ENCODE results near the gene PNPT1. TPM values are rescaled to one million over a fixed set of nuclear protein-coding genes. Genes with fewer than 3 reads are reported as not detected.
"Not testable (repeated sequence)": the region's sequence is repeated elsewhere in the genome, so short reads cannot be mapped to it uniquely, and the experiment has no call there.

PNPT1 gene
- total and polyA plus RNA-seq, 2 of the 13 experiments (the other 11 are each of a cell fraction or from before 2014, with no cell fraction given): 23.4 to 61.0 TPM

- 44% methylated on average over 3 of the region's 3 CpGs for WGBS (ENCODE audit: low lambda C conversion rate)
- H3K79me2 ChIP-seq (ENCODE audit: insufficient read depth, low read length); POLR2A ChIA-PET; H3K36me3 ChIP-seq (replicated peaks in 1 of 2; ENCODE audit: control insufficient read depth in 1 of 2, insufficient read depth in 2 of 2, low read length in 2 of 2); H3K27me3 ChIP-seq (ENCODE audit: control insufficient read depth in 1 of 2, insufficient read depth in 2 of 2, low read length in 2 of 2); H3K4me2 ChIP-seq (ENCODE audit: low read depth, low read length); H3K9ac ChIP-seq (ENCODE audit: insufficient read depth, low read depth, low read length); BruUV-seq (replicated peaks); H4K20me1 ChIP-seq (ENCODE audit: insufficient read depth, low read length); H2AFZ ChIP-seq (ENCODE audit: low read length); FAIRE-seq; H3K27ac ChIP-seq (ENCODE audit: extremely low read length, insufficient read depth, low read length); H3K4me3 ChIP-seq (replicated peaks in 1 of 3; ENCODE audit: insufficient read depth in 1 of 3, low read depth in 2 of 3, low read length in 3 of 3); H3K9me3 ChIP-seq (ENCODE audit: low read length); CTCF ChIA-PET (ENCODE audit: low intra/inter-chr PET ratio, low total read pairs): not testable (repeated sequence)
- peak; percentile 31; the same call in 1 of the 3 replicates for ATAC-seq
- intact Hi-C loops (cut with micrococcal nuclease; ENCODE audit: unreplicated experiment) (loop anchor here (10.0 kb wide), 1 partner anchor 1800 kb away; no protein-coding TSS in a partner anchor), in situ Hi-C loops (cut with HindIII; ENCODE audit: extremely low pct_ligation_motif_present, low pct_unique_long_range_greater_than_20kb) (loop anchor here (10.0 kb wide), 1 partner anchor 420 kb away; no protein-coding TSS in a partner anchor)
- peak; percentile 10 for DNase-seq (ENCODE audit: low spot score)
- TF ChIP-seq HNF4A (CRISPR knock-in tag; IDR thresholded peaks at IDR 0.05) (peak; percentile 19; the same call in 1 of the 2 replicates), ZNF644 (CRISPR knock-in tag; IDR thresholded peaks at IDR 0.05; ENCODE audit: low read depth) (peak; percentile 74)
- peaks cover 16% of the 10 kb centered on the region for H3K4me1 ChIP-seq (ENCODE audit: insufficient read depth, low read length)
These were observed 21.5 kb upstream of the PNPT1 start for GRCh38 chr2:55715178-55715577.

- no peaks in the 10 kb centered on the region for H3K9me3 ChIP-seq (ENCODE audit: low read length)
- 35% methylated on average over 6 of the region's 6 CpGs for WGBS (ENCODE audit: low lambda C conversion rate)
- H3K27ac ChIP-seq (ENCODE audit: extremely low read length, insufficient read depth, low read length): no peak overlapping the region
- peaks cover 16% of the 10 kb centered on the region for H3K4me1 ChIP-seq (ENCODE audit: insufficient read depth, low read length)
- no peak overlapping the region for H3K9ac ChIP-seq (ENCODE audit: insufficient read depth, low read depth, low read length)
- H3K27me3 ChIP-seq (ENCODE audit: control insufficient read depth in 1 of 2, insufficient read depth in 2 of 2, low read length in 2 of 2): no peaks in the 10 kb centered on the region
- no peaks in the 10 kb centered on the region for H3K36me3 ChIP-seq (replicated peaks in 1 of 2; ENCODE audit: control insufficient read depth in 1 of 2, insufficient read depth in 2 of 2, low read length in 2 of 2)
- no TSS peak for BruUV-seq (replicated peaks)
- in situ Hi-C loops (cut with HindIII; ENCODE audit: extremely low pct_ligation_motif_present, low pct_unique_long_range_greater_than_20kb) (loop anchor here (10.0 kb wide), 1 partner anchor 422 kb away; no protein-coding TSS in a partner anchor), intact Hi-C loops (cut with micrococcal nuclease; ENCODE audit: unreplicated experiment) (loop anchor here (10.0 kb wide), 1 partner anchor 1802 kb away; no protein-coding TSS in a partner anchor)
- no peak overlapping the region for H2AFZ ChIP-seq (ENCODE audit: low read length)
- no peak for FAIRE-seq
- no peak for DNase-seq (ENCODE audit: low spot score)
- no peaks in the 10 kb centered on the region for H4K20me1 ChIP-seq (ENCODE audit: insufficient read depth, low read length)
- CTCF ChIA-PET (ENCODE audit: low intra/inter-chr PET ratio, low total read pairs): no interaction called here
- H3K4me2 ChIP-seq (ENCODE audit: low read depth, low read length): no peak overlapping the region
- POLR2A ChIA-PET: no interaction called here
- TF ChIP-seq FLYWCH1 (CRISPR knock-in tag; IDR thresholded peaks at IDR 0.05): no peak
- 0 out of 2 replicates have a peak, but pooled peaks have one; percentile 32 for TF ChIP-seq ZNF652 (CRISPR knock-in tag; IDR thresholded peaks at IDR 0.05; ENCODE audit: borderline replicate concordance, low read depth)
- H3K4me3 ChIP-seq (replicated peaks in 1 of 3; ENCODE audit: insufficient read depth in 1 of 3, low read depth in 2 of 3, low read length in 3 of 3): no peak overlapping the region
- no peak for ATAC-seq
- H3K79me2 ChIP-seq (ENCODE audit: insufficient read depth, low read length): no peaks in the 10 kb centered on the region
These were observed 18.9 kb upstream of the PNPT1 start for GRCh38 chr2:55712477-55713060.
